CD4-positive, alpha-beta memory T cell (primary cell): ENCODE measurements around the gene MCC. TPM values are rescaled to one million over a fixed set of nuclear protein-coding genes. Genes with fewer than 3 reads are reported as not detected.

Source experiments
- CTCF ChIA-PET: fragments of 350-600 bp; sonication (Branson Sonifier 250); formaldehyde crosslinking; loops from one replicate; lab custom pipeline; 2021; ENCODE audit warnings: inconsistent platforms; ENCODE audit not compliant: partially characterized antibody; lab: Charles Lee
- POLR2A ChIA-PET: fragments of 350-600 bp; sonication (Branson Sonifier 250); formaldehyde crosslinking; loops from one replicate; lab custom pipeline; 2021; ENCODE audit not compliant: partially characterized antibody; lab: Charles Lee
- DNase-seq, 5 donors: peaks; one replicate each; pipeline versions ENCODE4 v3.0.0 to v3.0.0-alpha.2; 2020 to 2022; ENCODE audit warnings: mixed read lengths in 1 of 5
- H3K27ac ChIP-seq: one replicate; pipeline ENCODE4 v1.7.0; 2013; ENCODE audit warnings: low read depth, low read length
- H3K27me3 ChIP-seq: 2 replicates; pipeline ENCODE4 v1.7.0; 2013; ENCODE audit warnings: mild to moderate bottlenecking, low read length, moderate library complexity; ENCODE audit not compliant: insufficient read depth
- H3K36me3 ChIP-seq: 2 replicates; pipeline ENCODE4 v1.7.0; 2013; ENCODE audit warnings: mild to moderate bottlenecking, low read length, moderate library complexity; ENCODE audit not compliant: insufficient read depth
- H3K4me1 ChIP-seq: 2 replicates; pipeline ENCODE4 v1.7.0; 2013; ENCODE audit warnings: mild to moderate bottlenecking, low read length, moderate library complexity; ENCODE audit not compliant: insufficient read depth
- H3K4me3 ChIP-seq, 2 donors: one replicate each; pipeline ENCODE4 v1.7.0; 2013; ENCODE audit warnings: low read length in 2 of 2, mild to moderate bottlenecking in 1 of 2
- H3K9me3 ChIP-seq, 2 donors: one replicate each; pipeline ENCODE4 v1.7.0; 2013; ENCODE audit warnings: low read length in 2 of 2, control low read depth in 1 of 2; ENCODE audit not compliant: control insufficient read depth in 1 of 2
- H3K27ac Mint-ChIP-seq, 7 donors: one replicate each; pipeline ENCODE4 v1.8.0; 2020 to 2021; ENCODE audit warnings: mixed read lengths in 7 of 7, mild to moderate bottlenecking in 6 of 7, inconsistent platforms in 3 of 7, moderate library complexity in 3 of 7
- H3K27me3 Mint-ChIP-seq, 2 donors: one replicate each; pipeline ENCODE4 v1.8.0; 2020 to 2021; ENCODE audit warnings: mixed read lengths in 2 of 2
- H3K36me3 Mint-ChIP-seq, 2 donors: one replicate each; pipeline ENCODE4 v1.8.0; 2020 to 2021; ENCODE audit warnings: mixed read lengths in 2 of 2, inconsistent platforms in 1 of 2, mild to moderate bottlenecking in 1 of 2
- H3K4me1 Mint-ChIP-seq, 4 donors: one replicate each; pipeline ENCODE4 v1.8.0; 2020 to 2021; ENCODE audit warnings: mixed read lengths in 4 of 4, mild to moderate bottlenecking in 1 of 4
- H3K4me3 Mint-ChIP-seq, 8 donors: one replicate each; pipeline ENCODE4 v1.8.0; 2020 to 2021; ENCODE audit warnings: mixed read lengths in 8 of 8, mild to moderate bottlenecking in 7 of 8, moderate library complexity in 6 of 8, inconsistent platforms in 3 of 8
- H3K9me3 Mint-ChIP-seq, 8 donors: one replicate each; pipeline ENCODE4 v1.8.0; 2020 to 2021; ENCODE audit warnings: mixed read lengths in 8 of 8, mild to moderate bottlenecking in 5 of 8, inconsistent platforms in 3 of 8, moderate library complexity in 1 of 8
- intact Hi-C: fragments of 100-400 bp; cut with micrococcal nuclease; formaldehyde crosslinking; loops from one replicate; pipeline ENCODE4 v1.15.1; 2023
- polyA plus RNA-seq, 2 donors: library from polyadenylated mRNA; unstranded; fragments of 300-500 nt; fragmentation: Illumina TruSeq; gene quantifications; one replicate each; pipeline ENCODE4 v1.2.3, GENCODE V29; 2021
- total RNA-seq, 2 experiments: library from RNA; stranded (reverse); gene quantifications; one replicate each; pipeline ENCODE4 v1.2.3, GENCODE V29; 2021

The MCC gene
- total and polyA plus RNA-seq, 4 experiments from 2014 or later, result 0.92 to 12.1 (median 7.7) TPM

- Histone ChIP-seq H3K27me3 (no peaks in the 10 kb centered on the region), H3K9me3 (no peaks in the 10 kb centered on the region), H3K4me1 (peaks cover 2% of the 10 kb centered on the region), H3K4me3 (no peak overlapping the region), H3K27ac (no peak overlapping the region), H3K36me3 (no peaks in the 10 kb centered on the region)
- Mint-ChIP-seq H3K27me3 (no peaks in the 10 kb centered on the region), H3K4me1 (peaks cover 3 to 17% (median 8%) of the 10 kb centered on the region in 4 donors), H3K36me3 (peaks cover 9 to 28% of the 10 kb centered on the region in 2 donors), H3K27ac (peak overlapping the region in 2 of 7 donors; percentile 34 to 63), H3K9me3 (no peaks in the 10 kb centered on the region), H3K4me3 (no peak overlapping the region)
- DNase-seq, result no peak
- POLR2A ChIA-PET, result no interaction called here
- intact Hi-C loops, result no loop called here
- CTCF ChIA-PET, result interaction anchor here (1.4 kb wide), 1 partner anchor 60 kb away, joined by 3 read pairs; no protein-coding TSS in a partner anchor
Measured at GRCh38 chr5:113056988-113057387, 431.3 kb downstream of the MCC start.

- Histone ChIP-seq H3K36me3 (no peaks in the 10 kb centered on the region), H3K4me3 (no peak overlapping the region), H3K4me1 (peaks cover 16% of the 10 kb centered on the region), H3K9me3 (no peaks in the 10 kb centered on the region), H3K27ac (no peak overlapping the region), H3K27me3 (no peaks in the 10 kb centered on the region)
- intact Hi-C loops, result no loop called here
- Mint-ChIP-seq H3K27me3 (no peaks in the 10 kb centered on the region), H3K4me3 (no peak overlapping the region), H3K36me3 (peaks cover 7 to 28% of the 10 kb centered on the region in 2 donors), H3K4me1 (peaks cover 7 to 20% (median 14%) of the 10 kb centered on the region in 4 donors), H3K9me3 (no peaks in the 10 kb centered on the region), H3K27ac (no peak overlapping the region)
- DNase-seq, result no peak
- ChIA-PET CTCF (no interaction called here), POLR2A (no interaction called here)
Measured at GRCh38 chr5:113054899-113055298, 433.4 kb downstream of the MCC start.

- Mint-ChIP-seq H3K27me3 (no peaks in the 10 kb centered on the region), H3K36me3 (peaks cover 12 to 21% of the 10 kb centered on the region in 2 donors), H3K4me1 (peaks cover 7 to 19% (median 12%) of the 10 kb centered on the region in 4 donors), H3K27ac (no peak overlapping the region), H3K4me3 (no peak overlapping the region), H3K9me3 (no peaks in the 10 kb centered on the region)
- CTCF ChIA-PET, result interaction anchor here (0.6 to 1.3 kb wide), 3 partner anchors 11 to 57 kb away, joined by 3 read pairs; no protein-coding TSS in a partner anchor
- intact Hi-C loops, result no loop called here
- Histone ChIP-seq H3K27me3 (no peaks in the 10 kb centered on the region), H3K4me3 (no peak overlapping the region), H3K4me1 (peaks cover 16% of the 10 kb centered on the region), H3K9me3 (no peaks in the 10 kb centered on the region), H3K27ac (no peak overlapping the region), H3K36me3 (no peaks in the 10 kb centered on the region)
- POLR2A ChIA-PET, result no interaction called here
- DNase-seq, result no peak
Measured at GRCh38 chr5:113053511-113053995, 434.7 kb downstream of the MCC start.

GRCh38 chr5:113052041-113052795 is 436.0 kb downstream of the MCC start:
- CTCF ChIA-PET, result interaction anchor here (0.9 to 1.1 kb wide), 3 partner anchors 9 to 242 kb away, joined by 3 to 5 read pairs (median 3); no protein-coding TSS in a partner anchor

GRCh38 chr5:113050721-113051382 is 437.4 kb downstream of the MCC start:
- Histone ChIP-seq H3K27ac (no peak overlapping the region), H3K4me3 (no peak overlapping the region), H3K27me3 (no peaks in the 10 kb centered on the region), H3K36me3 (no peaks in the 10 kb centered on the region), H3K9me3 (no peaks in the 10 kb centered on the region), H3K4me1 (peaks cover 16% of the 10 kb centered on the region)
- H3K27me3 Mint-ChIP-seq, result no peaks in the 10 kb centered on the region
- H3K4me3 Mint-ChIP-seq, result peak overlapping the region in 1 of 8 donors; percentile 0
- ChIA-PET CTCF (interaction anchor here (1.4 to 2.2 kb wide), 2 partner anchors 10 to 54 kb away, joined by 3 to 7 read pairs; no protein-coding TSS in a partner anchor), POLR2A (interaction anchor here (1.2 to 1.6 kb wide), 2 partner anchors 9 to 55 kb away, joined by 3 to 4 read pairs; no protein-coding TSS in a partner anchor)
- H3K27ac Mint-ChIP-seq, result peak overlapping the region in 5 of 7 donors; percentile 2 to 61 (median 50)
- peaks cover 8 to 19% (median 12%) of the 10 kb centered on the region in 4 donors for H3K4me1 Mint-ChIP-seq
- DNase-seq, result peak in 1 of 5 donors; percentile 10
- intact Hi-C loops, result no loop called here
- peaks cover 18 to 33% of the 10 kb centered on the region in 2 donors for H3K36me3 Mint-ChIP-seq
- H3K9me3 Mint-ChIP-seq, result no peaks in the 10 kb centered on the region

More at GRCh38 chr5:113052041-113052795, 436.0 kb downstream of the MCC start:
- no peaks in the 10 kb centered on the region for H3K36me3 ChIP-seq
- peaks cover 7 to 19% (median 12%) of the 10 kb centered on the region in 4 donors for H3K4me1 Mint-ChIP-seq
- peaks cover 16% of the 10 kb centered on the region for H3K4me1 ChIP-seq
- no peak overlapping the region for H3K4me3 Mint-ChIP-seq
- no peaks in the 10 kb centered on the region for H3K27me3 ChIP-seq
- no peak overlapping the region for H3K27ac ChIP-seq
- no peaks in the 10 kb centered on the region for H3K27me3 Mint-ChIP-seq
- peak overlapping the region in 2 of 7 donors; percentile 11 to 61 for H3K27ac Mint-ChIP-seq
- peaks cover 17 to 32% of the 10 kb centered on the region in 2 donors for H3K36me3 Mint-ChIP-seq
- POLR2A ChIA-PET, result interaction anchor here (0.6 kb wide), 1 partner anchor 243 kb away, joined by 3 read pairs; no protein-coding TSS in a partner anchor
- DNase-seq, result no peak
- H3K9me3 ChIP-seq, result no peaks in the 10 kb centered on the region
- H3K9me3 Mint-ChIP-seq, result no peaks in the 10 kb centered on the region
- intact Hi-C loops, result no loop called here
- H3K4me3 ChIP-seq, result no peak overlapping the region

GRCh38 chr5:113048931-113049330 is 439.3 kb downstream of the MCC start:
- H3K4me1 Mint-ChIP-seq, result peaks cover 8 to 19% (median 12%) of the 10 kb centered on the region in 4 donors
- no peak overlapping the region for H3K4me3 Mint-ChIP-seq
- no peak for DNase-seq
- ChIA-PET POLR2A (interaction anchor here (1.7 kb wide), 1 partner anchor 12 kb away, joined by 4 read pairs; no protein-coding TSS in a partner anchor), CTCF (no interaction called here)
- no peaks in the 10 kb centered on the region for H3K9me3 Mint-ChIP-seq
- intact Hi-C loops, result no loop called here
- H3K9me3 ChIP-seq, result no peaks in the 10 kb centered on the region
- no peaks in the 10 kb centered on the region for H3K36me3 ChIP-seq
- H3K27ac Mint-ChIP-seq, result no peak overlapping the region
- peaks cover 23 to 36% of the 10 kb centered on the region in 2 donors for H3K36me3 Mint-ChIP-seq
- H3K27me3 Mint-ChIP-seq, result no peaks in the 10 kb centered on the region
- no peaks in the 10 kb centered on the region for H3K27me3 ChIP-seq
- no peak overlapping the region for H3K4me3 ChIP-seq
- H3K4me1 ChIP-seq, result peaks cover 16% of the 10 kb centered on the region
- no peak overlapping the region for H3K27ac ChIP-seq
